HEK293T (cell line): ENCODE measurements around the gene BTBD17.

Source experiments
- CTBP1 ChIP-seq: fragments of 450-650 bp; IDR thresholded peaks from 2 replicates; pipeline ENCODE4 v1.6.1; 2016; ENCODE audit warnings: borderline replicate concordance
- FOXA1 ChIP-seq: fragments of 450-650 bp; IDR thresholded peaks from 2 replicates; pipeline ENCODE4 v1.6.1; 2016; ENCODE audit warnings: mild to moderate bottlenecking
- HDGF ChIP-seq: fragments of 450-650 bp; IDR thresholded peaks from 2 replicates; pipeline ENCODE4 v1.6.1; 2017; ENCODE audit warnings: antibody characterized with exemption, borderline replicate concordance
- NFRKB ChIP-seq: fragments of 450-650 bp; IDR thresholded peaks from 2 replicates; pipeline ENCODE4 v1.6.1; 2016; ENCODE audit warnings: mild to moderate bottlenecking, moderate library complexity
- SP1 ChIP-seq: fragments of 450-650 bp; IDR thresholded peaks from 2 replicates; pipeline ENCODE4 v1.6.1; 2017
- TARDBP ChIP-seq: fragments of 450-650 bp; IDR thresholded peaks from 2 replicates; pipeline ENCODE4 v1.6.1; 2016

GRCh38 chr17:74353446-74354060, 8.1 kb downstream of the BTBD17 start:
- TF ChIP-seq SP1: no peak
- no peak for TF ChIP-seq NFRKB
- no peak for TF ChIP-seq FOXA1
- TF ChIP-seq HDGF: no peak
- TF ChIP-seq TARDBP: no peak
- TF ChIP-seq CTBP1: no peak
